ENCODE results near the gene RIOX2.
"Not testable (repeated sequence)": the region's sequence is repeated elsewhere in the genome, so short reads cannot be mapped to it uniquely, and the experiment has no call there.

The RIOX2 gene

DNA sequence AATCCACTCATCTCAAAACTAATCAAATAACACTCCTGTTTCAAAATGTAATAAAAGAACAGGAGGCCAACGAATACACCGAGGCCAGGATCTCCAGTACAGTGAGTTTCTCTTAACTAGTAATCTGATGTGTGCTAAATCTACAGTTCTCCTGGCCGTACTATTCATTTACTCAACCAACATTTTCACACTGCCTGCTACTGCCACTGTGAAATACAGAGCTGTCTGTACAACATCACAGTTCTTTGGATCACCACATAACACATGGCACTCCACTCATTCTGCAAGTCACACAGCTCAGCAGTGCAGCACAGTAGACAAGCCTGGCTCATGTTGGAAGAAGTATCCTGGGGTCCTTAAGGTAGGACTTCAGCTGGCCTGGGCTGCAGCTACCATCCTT, 21.9 kb downstream of the RIOX2 start:
- DNase-seq: no peak

DNA sequence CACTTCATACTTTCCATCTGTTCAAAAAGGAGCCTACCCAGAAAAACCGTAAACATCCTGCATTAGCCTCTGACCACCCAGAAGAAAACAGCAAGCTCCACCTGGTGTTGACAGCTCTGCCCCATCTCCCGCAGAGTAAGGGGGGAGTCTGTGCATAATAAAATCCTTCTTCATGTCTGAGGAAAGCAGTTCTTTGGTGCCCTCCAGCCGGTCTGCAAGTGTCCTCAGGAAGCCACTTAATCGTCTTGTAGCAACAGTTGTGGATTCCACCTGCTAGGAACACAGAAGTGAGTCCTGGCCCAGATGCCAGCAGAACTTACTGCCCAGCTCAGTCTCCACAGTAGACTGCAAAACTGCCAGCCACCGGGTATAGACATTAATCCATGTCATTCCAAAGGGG, 22.5 kb downstream of the RIOX2 start:
- DNase-seq: no peak

DNA sequence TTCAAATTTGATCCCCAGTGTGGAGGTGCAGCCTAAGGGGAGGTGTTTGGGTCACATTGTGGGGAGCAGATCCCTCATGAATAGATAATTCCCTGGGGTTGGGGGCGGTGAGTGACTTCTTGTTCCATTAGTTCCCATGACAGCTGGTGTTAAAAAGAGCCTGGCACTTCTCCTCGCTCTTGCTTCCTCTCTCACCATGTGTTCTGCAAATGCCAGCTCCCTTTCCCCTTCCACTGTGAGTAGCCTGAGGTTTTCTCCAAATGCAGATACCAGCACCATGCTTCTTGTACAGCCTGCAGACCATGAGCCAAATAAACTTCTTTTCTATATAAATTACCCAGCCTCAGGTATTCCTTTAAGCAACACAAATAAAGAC, 23.1 kb downstream of the RIOX2 start:
- DNase-seq: no peak

DNA sequence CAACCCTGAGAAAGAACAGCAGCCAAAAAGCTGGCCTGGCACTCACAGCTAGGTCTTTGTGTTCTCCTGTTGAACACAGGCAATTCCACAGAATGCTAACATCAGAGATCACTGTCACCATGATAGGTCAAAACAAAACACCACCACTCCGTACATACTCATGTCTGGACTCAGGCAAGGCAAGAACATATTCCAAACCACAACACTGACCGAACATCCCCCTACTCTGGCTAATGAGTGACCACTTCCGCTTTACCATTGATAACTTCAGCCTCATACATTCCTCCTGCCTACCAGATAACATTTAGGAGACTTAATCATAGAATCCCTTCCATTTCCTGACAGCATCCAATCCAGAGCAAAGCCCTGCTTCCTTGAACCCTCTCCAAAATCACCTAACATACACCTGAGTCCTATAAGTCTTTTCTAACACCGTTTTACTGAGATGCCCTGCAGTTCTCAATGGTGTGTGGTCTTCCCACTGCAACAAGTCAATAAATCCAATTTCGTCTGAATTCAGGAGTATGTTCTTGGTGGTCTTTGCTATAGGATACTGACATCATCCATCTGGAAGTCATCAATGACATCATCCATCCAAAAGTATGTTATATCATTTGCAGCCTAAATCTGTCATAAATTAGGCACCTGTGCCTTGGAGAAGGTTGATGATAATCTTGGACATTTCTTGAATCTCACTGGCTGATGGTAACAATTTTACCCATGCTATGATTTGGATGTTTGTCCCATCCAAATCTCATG, 23.7 kb downstream of the RIOX2 start:
- DNase-seq: no peak

DNA sequence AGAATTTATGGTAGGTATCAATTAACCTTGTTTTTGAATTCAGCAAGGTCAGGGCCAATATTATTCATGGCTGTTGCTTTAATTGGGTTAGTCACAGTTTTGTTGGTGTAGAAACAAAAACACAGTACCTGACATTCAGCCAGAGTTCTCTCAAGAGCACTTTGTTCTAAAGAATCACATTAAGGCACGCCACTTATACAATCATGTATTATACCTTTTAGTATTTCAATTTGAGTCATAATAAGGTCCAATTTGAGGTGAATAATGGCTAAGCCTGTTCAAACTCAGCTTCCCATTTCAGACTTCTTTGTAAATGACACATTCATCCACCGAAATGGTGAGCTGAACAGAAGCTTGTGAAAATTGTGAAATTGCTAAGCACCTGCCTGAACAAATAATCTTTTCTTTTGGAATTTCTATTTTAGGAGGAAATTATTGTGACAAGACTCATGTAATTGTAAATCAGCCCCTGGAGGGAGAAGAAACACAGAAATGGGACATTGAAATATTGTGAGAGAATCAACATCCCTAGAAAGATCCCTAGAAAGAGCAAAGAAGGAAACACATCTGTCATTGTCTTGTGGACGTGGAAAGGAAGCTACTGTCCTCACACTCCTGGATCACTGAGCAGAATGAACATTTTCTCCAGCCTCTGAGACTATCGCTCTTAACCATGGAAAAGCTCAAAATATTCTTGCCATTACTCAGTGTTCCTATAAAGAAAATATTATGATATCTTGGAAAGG, 29.3 kb downstream of the RIOX2 start:
- DNase-seq: no peak

DNA sequence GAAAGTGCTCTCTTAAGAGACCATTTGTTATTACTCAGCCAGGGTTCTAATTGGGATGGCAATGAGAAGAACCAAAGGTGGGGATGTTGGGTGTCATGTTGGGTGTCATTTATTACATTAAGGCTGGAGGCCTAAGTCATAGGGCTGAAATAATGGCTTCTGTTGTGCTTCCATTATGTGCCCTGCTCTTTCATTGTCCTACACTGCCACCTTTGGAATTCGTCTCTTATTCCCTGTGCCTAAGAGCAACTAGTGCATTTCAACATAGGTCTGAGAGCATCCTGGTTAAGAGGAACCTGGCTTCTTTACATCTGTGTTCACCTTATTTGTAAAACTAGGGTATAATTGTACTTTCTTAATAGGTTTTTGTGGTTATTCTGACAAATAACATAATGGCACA, 32.2 kb downstream of the RIOX2 start:
- DNase-seq: no peak

DNA sequence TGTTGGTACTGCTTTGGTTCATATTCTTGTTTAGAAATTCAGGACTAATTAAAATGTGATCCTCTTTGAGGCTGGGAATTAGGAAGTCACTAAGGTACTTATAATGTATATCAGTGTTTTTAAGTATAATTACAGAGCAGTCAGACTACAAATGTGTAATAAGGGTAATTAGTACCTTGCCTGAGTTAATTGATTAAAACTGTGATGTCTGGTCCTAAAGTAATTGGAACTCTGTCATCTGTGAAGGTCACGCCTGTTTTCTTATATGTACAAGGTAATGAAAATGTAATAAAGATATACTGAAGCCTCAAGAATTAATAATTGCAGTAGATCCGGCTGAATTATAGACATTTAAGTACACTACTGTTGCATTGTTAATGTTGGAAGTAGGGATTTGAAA, 32.8 kb downstream of the RIOX2 start:
- DNase-seq: no peak

DNA sequence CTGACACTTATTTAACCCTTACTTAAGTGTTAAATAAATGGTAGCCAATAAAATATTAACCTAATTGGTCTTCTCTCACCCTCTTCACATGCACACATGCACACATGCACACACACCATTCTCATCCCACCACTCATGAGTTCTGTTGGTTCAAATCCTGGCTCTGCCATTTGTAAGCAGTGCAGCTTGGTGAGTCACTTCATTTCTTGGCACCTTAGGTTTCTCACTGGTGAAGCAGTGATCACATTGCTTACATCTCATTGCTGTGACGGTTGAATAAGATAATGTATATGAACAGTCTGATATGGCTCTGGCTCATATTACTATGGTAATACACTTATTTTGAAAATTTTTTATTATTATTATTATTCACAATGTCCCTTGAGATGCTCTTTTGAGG, 33.8 kb downstream of the RIOX2 start:
- no peak for DNase-seq

DNA sequence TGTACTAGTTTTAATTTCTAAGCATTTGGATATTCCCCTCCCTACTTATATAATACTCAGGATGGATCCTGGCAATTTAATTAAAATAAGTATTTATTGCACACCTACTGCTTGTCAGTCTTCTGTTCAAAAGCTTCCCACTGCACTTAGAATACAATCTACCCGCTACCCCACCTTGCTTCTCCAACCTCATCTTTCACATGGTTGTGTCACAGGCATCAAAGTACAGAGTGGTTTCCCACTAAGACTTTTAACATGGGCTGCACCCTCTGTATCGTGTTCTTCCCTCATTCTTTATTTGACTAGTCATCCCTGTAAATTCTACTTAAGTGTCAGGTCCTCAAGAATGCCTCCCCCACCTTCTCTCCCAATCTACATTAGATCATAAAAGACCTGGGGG, 35.0 kb downstream of the RIOX2 start:
- DNase-seq: no peak

DNA sequence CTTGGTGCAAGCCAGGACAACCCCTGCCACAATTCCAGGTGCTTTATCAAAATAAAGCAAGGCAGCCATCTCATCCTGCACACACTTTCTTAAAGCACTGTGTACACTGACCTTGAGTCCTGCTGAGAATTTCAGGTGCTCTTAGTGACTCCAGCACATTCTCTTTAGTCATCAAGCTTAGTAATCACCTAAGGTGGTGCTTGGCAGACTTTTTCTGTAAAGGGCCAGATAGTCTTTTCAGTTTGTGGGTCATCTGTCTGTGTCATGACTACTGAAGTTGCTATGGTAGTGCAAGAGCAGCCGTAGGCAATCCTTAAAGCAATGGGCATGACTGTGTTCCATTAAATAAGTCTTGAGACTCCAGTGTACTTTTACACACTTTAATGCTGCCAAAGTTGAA, 36.4 kb downstream of the RIOX2 start:
- no peak for DNase-seq

DNA sequence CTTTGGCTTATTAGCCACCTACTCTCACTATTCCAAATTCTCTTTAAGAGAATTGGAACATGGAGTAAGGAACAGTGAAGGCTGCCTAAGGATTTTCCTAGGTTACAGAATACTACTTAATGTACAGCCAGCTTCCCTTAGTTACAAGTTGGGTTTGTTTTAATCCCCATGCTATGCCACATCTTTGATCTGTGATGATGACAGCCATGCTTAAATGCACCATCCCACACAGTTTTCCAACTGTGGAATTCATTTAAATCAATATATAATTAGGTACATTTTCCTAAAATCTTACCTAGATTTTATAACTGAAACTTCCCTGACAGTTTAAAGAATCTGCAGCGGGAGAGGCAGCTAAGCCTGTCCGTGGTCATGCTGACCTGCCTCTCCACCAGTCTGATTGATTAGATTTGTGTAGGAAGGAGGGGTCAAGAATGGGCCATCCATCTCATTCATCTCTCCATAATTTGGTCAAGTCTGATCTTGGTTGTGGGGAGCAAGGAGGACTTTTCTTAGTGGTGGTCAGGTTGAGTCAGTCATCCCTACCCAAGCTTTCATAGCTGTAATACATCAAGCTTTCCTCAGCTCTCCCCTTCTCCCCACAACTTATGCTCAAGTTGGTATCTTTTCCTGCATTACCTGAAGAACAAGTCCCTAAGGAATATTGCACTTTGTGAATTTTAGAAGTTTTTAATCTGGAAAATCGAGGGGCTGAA, 37.1 kb downstream of the RIOX2 start:
- DNase-seq: no peak

DNA sequence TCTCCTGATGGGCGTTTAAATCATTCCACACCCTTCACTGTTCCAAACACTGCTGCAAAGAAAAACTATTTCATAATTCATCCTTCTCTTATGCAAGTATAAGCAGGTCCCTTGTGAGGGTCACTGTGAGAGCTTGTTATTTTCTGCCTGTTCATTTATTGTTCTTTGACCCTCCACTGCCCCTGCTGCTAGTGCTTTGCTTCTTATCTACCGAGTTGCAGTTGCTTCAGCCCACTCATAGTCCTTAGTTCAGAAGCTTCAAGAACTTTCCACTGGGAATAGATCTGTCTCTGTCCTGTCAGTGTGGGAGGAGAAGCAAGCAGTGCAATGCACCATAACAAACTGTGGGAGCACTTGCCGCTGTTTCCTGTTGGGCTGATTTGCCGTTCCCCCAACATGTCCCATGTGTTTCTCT, 39.8 kb downstream of the RIOX2 start:
- DNase-seq: no peak

DNA sequence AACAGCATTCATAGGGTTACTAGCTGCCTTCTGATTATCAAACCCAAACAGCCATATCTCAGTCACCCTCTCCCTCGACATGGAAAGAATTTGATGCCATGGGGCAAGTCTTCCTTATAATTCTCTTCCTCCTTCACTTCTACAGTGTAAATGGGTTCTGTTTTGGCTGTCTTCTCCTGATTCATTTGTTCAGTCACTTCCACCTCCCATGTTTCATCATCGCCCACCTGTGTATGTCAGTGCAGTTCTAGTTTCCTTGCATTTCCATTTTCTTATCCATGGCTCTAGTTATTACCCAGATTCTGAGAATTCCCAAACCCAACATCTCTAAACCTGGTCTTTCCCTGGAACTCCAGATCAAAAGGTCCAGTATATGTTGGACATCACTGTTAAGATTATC, 41.0 kb downstream of the RIOX2 start:
- DNase-seq: no peak

DNA sequence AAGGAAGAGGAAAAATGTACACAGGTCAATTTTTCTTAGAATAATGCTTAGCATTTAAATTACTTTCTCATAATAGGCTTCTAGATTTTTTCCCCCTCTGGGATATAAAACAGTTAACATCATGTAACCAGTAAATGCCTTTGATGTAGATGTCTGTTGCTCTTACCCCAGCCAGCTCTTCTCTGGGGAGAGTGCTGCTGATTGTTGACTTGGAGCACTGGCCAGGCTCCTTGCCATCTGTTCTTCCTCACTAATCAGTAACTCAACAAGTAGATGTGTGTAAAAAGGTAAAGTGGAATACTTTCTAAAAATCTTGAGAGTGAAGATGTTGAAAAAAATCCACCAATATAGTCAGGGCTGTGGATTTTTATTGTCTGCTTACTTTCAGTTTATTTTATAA, 42.2 kb downstream of the RIOX2 start:
- no peak for DNase-seq

DNA sequence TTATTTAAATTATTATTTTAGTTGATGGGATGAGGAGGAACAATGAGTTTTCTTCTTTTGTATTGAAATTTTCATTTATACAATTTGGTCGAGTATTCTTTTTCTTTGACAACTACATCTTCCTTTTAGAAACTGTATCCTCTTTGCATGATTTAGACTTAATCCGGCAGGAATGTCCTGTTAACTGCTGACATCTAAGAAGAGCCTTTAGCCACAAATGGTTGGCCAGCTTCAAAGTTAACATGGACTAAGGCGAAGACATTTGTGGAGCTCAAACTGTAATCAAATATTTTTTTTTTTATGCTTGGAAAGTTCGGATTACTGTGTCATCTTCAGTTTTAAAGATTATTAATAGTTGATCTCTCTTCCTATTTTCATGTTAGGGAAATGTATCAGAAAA, 43.2 kb downstream of the RIOX2 start:
- DNase-seq: no peak

DNA sequence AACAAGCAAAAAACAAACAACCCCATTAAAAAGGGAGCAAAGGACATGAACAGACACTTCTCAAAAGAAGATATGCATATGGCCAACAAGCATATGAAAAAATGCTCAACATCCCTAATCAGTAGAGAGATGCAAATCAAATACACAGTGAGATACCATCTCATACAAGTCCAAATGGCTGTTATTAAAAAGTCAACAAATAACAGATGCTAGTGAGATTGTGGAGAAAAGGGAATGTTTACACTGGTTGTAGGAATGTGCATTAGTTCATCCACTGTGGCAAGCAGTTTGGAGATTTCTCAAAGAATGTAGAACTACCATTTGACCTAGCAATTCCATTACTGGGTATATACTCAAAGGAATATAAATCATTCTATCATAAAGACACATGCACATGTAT, 44.5 kb downstream of the RIOX2 start:
- no peak for DNase-seq

DNA sequence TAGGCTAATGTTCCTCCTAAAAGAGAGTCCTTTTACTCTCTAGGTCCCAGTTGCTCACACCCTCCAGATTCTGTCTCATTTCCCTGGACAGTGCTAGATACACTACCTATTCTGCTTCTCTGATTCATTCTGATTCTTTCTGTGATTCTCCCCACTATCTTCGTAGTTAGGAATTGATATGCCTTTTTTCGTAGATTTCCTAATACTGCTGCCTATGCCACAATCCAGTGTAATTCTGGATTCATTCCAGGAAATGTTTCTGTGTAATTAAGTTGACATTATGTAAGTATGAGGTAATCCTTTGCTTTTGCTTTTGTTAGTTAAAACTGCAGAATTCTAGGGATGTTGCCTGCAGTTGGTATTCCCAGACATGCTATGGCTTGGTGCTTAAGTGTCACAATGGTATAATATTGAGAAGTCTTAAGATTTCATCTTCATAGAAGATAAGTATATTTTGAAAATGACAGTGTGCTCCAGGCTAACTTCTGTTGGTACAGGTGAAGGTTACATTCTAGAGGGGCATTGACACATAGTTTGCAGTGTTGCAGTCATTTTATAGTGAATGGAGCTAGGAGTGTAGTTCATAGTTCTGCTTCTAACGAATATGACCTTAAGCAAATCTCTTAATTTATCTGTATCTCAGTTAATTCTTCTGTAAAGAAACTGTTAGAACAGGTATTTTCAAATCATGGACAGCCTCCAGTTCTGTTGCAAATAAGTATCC, 54.3 kb downstream of the RIOX2 start:
- DNase-seq: peak; percentile 43

DNA sequence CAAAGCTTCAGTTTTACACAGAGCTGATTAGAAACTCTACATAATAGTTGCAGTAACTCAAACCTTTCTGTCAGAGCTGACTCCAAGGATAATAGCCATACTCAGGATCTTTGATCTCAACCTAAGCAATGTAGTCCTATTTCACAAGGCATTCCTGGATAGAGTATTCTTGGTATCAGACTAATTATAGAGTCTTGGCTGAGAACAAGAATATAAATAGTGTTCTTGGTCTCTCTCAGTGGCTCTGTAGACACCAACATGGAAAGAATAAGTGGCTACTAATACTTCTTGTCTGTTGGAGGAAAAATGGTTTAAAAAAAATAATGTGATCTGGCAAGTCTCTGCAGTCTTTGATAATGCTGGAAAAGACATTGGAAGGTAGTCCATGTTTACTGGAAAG, 55.7 kb downstream of the RIOX2 start:
- DNase-seq: no peak

DNA sequence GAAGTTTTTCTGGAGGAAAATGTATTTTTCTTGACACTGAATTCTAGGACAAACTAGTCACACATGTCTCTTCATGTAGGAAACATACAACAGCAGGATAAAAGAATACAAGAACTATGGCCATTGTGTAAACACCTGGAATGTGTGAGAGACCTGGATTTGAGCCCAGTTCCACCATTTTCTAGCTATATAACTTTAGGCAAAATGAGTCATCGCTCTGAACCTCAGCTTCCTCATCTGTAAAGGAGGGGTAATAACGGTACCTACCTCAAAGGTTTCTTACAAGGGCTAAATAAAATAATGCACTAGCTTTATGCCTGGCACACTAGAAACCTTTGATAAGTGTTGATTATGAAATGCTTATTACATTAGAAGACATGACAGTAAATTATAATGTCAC, 57.8 kb downstream of the RIOX2 start:
- DNase-seq: no peak

DNA sequence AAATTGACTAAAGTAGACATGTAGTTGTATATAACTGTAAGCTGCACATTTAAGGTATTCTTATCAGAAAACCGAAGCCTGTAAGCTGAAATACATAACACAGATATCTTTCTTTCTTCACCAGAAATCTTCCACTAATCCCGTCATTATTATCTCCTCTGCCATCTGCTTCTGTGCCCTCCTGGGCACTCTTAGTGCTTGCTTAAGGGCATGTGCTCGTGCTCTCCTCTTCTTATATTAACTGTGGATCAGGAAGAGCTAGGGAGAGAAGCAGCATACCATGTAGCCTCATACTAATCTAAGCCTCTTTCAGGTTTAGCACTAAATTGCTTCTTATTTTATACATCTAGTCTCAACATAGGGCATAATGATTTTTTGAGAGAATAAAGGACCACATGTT, 60.8 kb downstream of the RIOX2 start:
- no peak for DNase-seq

DNA sequence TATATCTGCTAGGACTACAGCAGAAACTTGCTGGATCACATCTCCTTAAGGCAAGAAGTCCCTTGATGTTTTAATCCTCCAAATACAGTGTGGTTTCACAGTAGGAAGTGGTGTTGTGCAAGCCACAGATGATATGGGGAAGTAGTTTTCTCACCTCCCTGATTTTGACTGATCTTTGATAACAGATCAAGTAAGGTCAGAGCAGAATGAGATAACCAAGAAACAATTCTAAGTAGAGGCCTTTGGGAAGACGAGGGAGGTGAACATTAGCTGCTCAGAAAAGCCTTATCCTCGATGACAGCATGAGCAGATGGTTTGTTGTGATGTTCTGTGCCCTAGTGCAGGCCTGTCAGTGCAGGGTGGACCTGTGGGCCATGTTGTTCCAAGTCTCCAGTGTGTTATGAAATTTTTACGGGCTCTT, 61.3 kb downstream of the RIOX2 start:
- peak; percentile 35 for DNase-seq

DNA sequence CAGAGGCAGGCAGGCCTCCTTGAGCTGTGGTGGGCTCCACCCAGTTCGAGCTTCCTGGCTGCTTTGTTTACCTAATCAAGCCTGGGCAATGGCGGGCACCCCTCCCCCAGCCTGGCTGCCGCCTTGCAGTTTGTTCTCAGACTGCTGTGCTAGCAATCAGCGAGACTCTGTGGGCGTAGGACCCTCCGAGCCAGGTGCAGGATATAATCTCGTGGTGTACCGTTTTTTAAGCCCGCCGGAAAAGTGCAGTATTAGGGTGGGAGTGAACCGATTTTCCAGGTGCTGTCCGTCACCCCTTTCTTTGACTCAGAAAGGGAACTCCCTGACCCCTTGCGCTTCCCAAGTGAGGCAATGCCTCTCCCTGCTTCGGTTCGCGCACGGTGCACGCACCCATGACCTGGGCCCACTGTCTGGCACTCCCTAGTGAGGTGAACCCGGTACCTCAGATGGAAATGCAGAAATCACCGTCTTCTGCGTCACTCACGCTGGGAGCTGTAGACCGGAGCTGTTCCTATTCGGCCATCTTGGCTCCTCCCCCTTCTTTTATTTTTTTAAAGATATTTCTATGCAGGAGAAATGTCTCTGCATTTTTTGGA, 61.9 kb downstream of the RIOX2 start:
- DNase-seq: not testable (repeated sequence)

DNA sequence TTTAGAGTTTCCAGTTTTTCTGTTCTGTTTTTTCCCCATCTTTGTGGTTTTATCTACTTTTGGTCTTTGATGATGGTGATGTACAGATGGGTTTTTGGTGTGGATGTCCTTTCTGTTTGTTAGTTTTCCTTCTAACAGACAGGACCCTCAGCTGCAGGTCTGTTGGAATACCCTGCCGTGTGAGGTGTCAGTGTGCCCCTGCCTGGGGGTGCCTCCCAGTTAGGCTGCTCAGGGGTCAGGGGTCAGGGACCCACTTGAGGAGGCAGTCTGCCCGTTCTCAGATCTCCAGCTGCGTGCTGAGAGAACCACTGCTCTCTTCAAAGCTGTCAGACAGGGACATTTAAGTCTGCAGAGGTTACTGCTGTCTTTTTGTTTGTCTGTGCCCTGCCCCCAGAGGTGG, 62.4 kb downstream of the RIOX2 start:
- not testable (repeated sequence) for DNase-seq

Data from suppressor macrophage treated with lipopolysaccharide for 4 hours (primary cell).